ENCODE results near the gene TRAK1. TPM values are rescaled to one million over a fixed set of nuclear protein-coding genes. Genes with fewer than 3 reads are reported as not detected.

Gene TRAK1
- polyA plus RNA-seq, 1 donor (not counting 4 experiments of a cell fraction or from before 2014, with no cell fraction given): 58.2 TPM

- no peaks in the 10 kb centered on the region for H3K9me3 ChIP-seq (ENCODE audit: control insufficient read depth, low read depth, low read length)
- peaks cover 27% of the 10 kb centered on the region for H3K4me1 ChIP-seq (ENCODE audit: control insufficient read depth, extremely low read depth, insufficient read depth, low read length)
- no peak overlapping the region for H3K27ac ChIP-seq (ENCODE audit: control insufficient read depth, insufficient read depth, low read length)
- TF ChIP-seq EZH2 (IDR thresholded peaks at IDR 0.05; ENCODE audit: low read length): no peak
- TF ChIP-seq, protein P1, sequence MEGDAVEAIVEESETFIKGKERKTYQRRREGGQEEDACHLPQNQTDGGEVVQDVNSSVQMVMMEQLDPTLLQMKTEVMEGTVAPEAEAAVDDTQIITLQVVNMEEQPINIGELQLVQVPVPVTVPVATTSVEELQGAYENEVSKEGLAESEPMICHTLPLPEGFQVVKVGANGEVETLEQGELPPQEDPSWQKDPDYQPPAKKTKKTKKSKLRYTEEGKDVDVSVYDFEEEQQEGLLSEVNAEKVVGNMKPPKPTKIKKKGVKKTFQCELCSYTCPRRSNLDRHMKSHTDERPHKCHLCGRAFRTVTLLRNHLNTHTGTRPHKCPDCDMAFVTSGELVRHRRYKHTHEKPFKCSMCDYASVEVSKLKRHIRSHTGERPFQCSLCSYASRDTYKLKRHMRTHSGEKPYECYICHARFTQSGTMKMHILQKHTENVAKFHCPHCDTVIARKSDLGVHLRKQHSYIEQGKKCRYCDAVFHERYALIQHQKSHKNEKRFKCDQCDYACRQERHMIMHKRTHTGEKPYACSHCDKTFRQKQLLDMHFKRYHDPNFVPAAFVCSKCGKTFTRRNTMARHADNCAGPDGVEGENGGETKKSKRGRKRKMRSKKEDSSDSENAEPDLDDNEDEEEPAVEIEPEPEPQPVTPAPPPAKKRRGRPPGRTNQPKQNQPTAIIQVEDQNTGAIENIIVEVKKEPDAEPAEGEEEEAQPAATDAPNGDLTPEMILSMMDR (optimal IDR thresholded peaks at IDR 0.05 in 1 of 3, IDR thresholded peaks at IDR 0.05 in 1 of 3, conservative IDR thresholded peaks at IDR 0.05 in 1 of 3; ENCODE audit: extremely low read depth in 1 of 3, insufficient read depth in 2 of 3, low read length in 3 of 3): no peak
- peaks cover 3% of the 10 kb centered on the region for H3K9me1 ChIP-seq (ENCODE audit: control insufficient read depth, extremely low read depth, insufficient read depth, low read length)
- dilution Hi-C loops (cut with MboI; ENCODE audit: extremely low pct_ligation_motif_present, low sequenced_read_pairs): no loop called here
- FAIRE-seq (no peak), DNase-seq (ENCODE audit: low read depth, low spot score) (no peak)
- no peak overlapping the region for H3K4me3 ChIP-seq (ENCODE audit: control insufficient read depth in 2 of 3, extremely low read depth in 1 of 3, insufficient read depth in 2 of 3, low read depth in 1 of 3, low read length in 3 of 3)
- H3K4me2 ChIP-seq (ENCODE audit: control insufficient read depth, extremely low read depth, insufficient read depth, low read depth, low read length): no peak overlapping the region
- no peak overlapping the region for H2AFZ ChIP-seq (ENCODE audit: control insufficient read depth, low read length)
- H3K36me3 ChIP-seq (ENCODE audit: control insufficient read depth in 2 of 2, extremely low read depth in 1 of 2, insufficient read depth in 2 of 2, low read length in 2 of 2): peaks cover 4 to 9% of the 10 kb centered on the region in 2 experiments
- H4K20me1 ChIP-seq (ENCODE audit: control insufficient read depth, extremely low read depth, insufficient read depth, low read length): peaks cover 6% of the 10 kb centered on the region
- H3K9ac ChIP-seq (ENCODE audit: control insufficient read depth, extremely low read depth, insufficient read depth, low read length): no peak overlapping the region
- peaks cover 68% of the 10 kb centered on the region for H3K79me2 ChIP-seq (ENCODE audit: control insufficient read depth, insufficient read depth, low read length)
- no peaks in the 10 kb centered on the region for H3K27me3 ChIP-seq (ENCODE audit: control insufficient read depth, extremely low read depth, insufficient read depth, low read length)
Observed at GRCh38 chr3:42176242-42177034, 85.3 kb downstream of the TRAK1 start.

DNA sequence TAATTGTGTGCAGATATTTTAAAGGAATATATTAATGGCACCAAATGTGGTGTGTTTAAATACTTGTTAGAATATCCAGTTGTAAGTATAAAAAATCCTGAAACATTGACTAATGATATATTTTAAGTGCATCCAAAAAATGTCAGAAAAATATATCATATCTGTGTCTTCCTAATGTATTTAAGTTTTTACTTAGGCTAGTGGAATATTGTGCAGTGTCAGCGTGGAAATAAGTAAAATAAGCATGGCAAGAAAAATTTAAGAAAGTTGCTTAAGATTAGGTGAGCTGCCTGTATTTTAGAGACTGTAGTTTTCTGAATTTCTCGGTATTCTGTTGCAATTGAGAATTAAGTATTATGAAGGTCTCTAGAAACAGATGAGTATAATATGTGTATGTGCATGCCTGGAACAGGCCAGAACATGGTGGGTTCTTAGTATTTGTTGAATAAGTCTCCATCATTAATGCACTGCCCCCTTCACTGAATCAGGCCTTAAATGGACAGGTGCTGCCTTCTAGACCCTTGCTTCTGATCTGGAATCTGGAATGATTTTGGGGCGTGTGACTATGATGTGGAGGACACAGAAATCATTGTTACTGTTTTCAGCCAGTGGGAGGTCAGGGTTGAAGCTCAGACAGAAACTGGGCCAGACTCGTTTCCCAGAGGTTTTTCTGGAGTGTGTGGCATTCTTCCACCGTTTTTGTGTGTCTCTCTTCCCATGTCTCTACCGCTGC, 86.1 kb downstream of the TRAK1 start:
- dilution Hi-C loops (cut with MboI; ENCODE audit: extremely low pct_ligation_motif_present, low sequenced_read_pairs): no loop called here
- H3K79me2 ChIP-seq (ENCODE audit: control insufficient read depth, insufficient read depth, low read length): peaks cover 68% of the 10 kb centered on the region
- no peaks in the 10 kb centered on the region for H3K9me3 ChIP-seq (ENCODE audit: control insufficient read depth, low read depth, low read length)
- no peak overlapping the region for H3K4me3 ChIP-seq (ENCODE audit: control insufficient read depth in 2 of 3, extremely low read depth in 1 of 3, insufficient read depth in 2 of 3, low read depth in 1 of 3, low read length in 3 of 3)
- H3K4me2 ChIP-seq (ENCODE audit: control insufficient read depth, extremely low read depth, insufficient read depth, low read depth, low read length): no peak overlapping the region
- peaks cover 27% of the 10 kb centered on the region for H3K4me1 ChIP-seq (ENCODE audit: control insufficient read depth, extremely low read depth, insufficient read depth, low read length)
- no peaks in the 10 kb centered on the region for H3K27me3 ChIP-seq (ENCODE audit: control insufficient read depth, extremely low read depth, insufficient read depth, low read length)
- no peak for DNase-seq (ENCODE audit: low read depth, low spot score)
- no peak overlapping the region for H3K9ac ChIP-seq (ENCODE audit: control insufficient read depth, extremely low read depth, insufficient read depth, low read length)
- H4K20me1 ChIP-seq (ENCODE audit: control insufficient read depth, extremely low read depth, insufficient read depth, low read length): peaks cover 6% of the 10 kb centered on the region
- FAIRE-seq: no peak
- no peak overlapping the region for H3K27ac ChIP-seq (ENCODE audit: control insufficient read depth, insufficient read depth, low read length)
- no peak overlapping the region for H2AFZ ChIP-seq (ENCODE audit: control insufficient read depth, low read length)
- H3K36me3 ChIP-seq (ENCODE audit: control insufficient read depth in 2 of 2, extremely low read depth in 1 of 2, insufficient read depth in 2 of 2, low read length in 2 of 2): peaks cover 4% of the 10 kb centered on the region in 2 experiments
- H3K9me1 ChIP-seq (ENCODE audit: control insufficient read depth, extremely low read depth, insufficient read depth, low read length): peaks cover 3% of the 10 kb centered on the region
- TF ChIP-seq EZH2 (IDR thresholded peaks at IDR 0.05; ENCODE audit: low read length): no peak
- TF ChIP-seq, protein P1 (optimal IDR thresholded peaks at IDR 0.05 in 1 of 3, IDR thresholded peaks at IDR 0.05 in 1 of 3, conservative IDR thresholded peaks at IDR 0.05 in 1 of 3; ENCODE audit: extremely low read depth in 1 of 3, insufficient read depth in 2 of 3, low read length in 3 of 3): no peak
